ENCODE results near the gene ARHGEF7. TPM values are rescaled to one million over a fixed set of nuclear protein-coding genes. Genes with fewer than 3 reads are reported as not detected.

ARHGEF7 gene
- total and polyA plus RNA-seq, 2 experiments from 2014 or later: 23.6 to 58.9 TPM

DNA sequence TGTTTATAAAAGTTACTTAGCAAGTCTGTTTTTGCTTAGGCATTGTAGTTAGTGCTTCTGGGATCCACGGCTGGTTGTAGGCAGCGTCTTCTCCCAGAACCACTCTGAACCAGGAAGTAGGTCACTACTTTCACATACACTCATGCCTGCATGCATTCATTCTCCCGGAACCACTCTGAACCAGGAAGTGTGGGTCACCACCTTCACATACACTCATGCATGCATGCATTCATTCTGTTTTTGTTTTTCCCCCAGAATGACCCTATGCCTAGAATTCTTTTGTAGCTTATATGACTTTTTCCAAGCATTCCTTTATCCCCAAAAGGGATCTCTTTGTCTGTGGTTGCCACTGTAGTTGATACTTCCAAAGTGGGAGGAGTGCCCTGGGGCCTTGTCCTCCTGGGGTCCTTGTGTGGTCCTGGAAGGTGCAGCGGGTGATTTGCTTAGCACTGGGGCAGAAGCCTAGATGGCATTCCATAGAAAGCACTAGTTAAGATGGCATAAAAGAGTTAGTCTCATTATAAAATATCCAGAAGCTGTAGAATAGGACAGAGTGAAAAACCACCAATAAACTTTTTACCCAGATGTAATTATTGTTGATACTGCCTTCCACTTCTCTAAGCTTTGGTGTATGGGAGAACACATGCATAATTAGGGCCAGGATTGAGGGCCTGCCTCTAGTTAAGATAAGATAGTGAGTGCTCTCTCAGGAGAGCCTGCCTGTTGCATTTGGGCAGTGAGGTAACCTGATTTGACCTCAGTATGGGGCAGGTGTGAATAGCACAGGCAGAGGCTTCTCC is 136.7 kb downstream of the ARHGEF7 start:
- H3F3A ChIP-seq (replicated peaks; ENCODE audit: low read depth): no peaks in the 10 kb centered on the region
- peaks cover 3% of the 10 kb centered on the region for H3K27me3 Mint-ChIP-seq (ENCODE audit: insufficient read depth, low read depth, poor library complexity)
- DNase-seq (ENCODE audit: low spot score): no peak
- no peaks in the 10 kb centered on the region; the same call in 2 of the 3 replicates for H3K9me3 Mint-ChIP-seq
- peaks cover 48% of the 10 kb centered on the region for H3K79me2 ChIP-seq (replicated peaks; ENCODE audit: insufficient read depth)
- H2AFZ ChIP-seq: no peak overlapping the region
- no peaks in the 10 kb centered on the region for H3K4me1 ChIP-seq (ENCODE audit: insufficient read depth)
- peaks cover 6% of the 10 kb centered on the region for H4K20me1 ChIP-seq (replicated peaks; ENCODE audit: insufficient read depth)
- no peaks in the 10 kb centered on the region for H3K9me2 ChIP-seq (ENCODE audit: insufficient read depth)
- TF ChIP-seq CREB1 (CRISPR knock-in tag; IDR thresholded peaks at IDR 0.05; ENCODE audit: low read depth): no peak
- TF ChIP-seq, protein P1, sequence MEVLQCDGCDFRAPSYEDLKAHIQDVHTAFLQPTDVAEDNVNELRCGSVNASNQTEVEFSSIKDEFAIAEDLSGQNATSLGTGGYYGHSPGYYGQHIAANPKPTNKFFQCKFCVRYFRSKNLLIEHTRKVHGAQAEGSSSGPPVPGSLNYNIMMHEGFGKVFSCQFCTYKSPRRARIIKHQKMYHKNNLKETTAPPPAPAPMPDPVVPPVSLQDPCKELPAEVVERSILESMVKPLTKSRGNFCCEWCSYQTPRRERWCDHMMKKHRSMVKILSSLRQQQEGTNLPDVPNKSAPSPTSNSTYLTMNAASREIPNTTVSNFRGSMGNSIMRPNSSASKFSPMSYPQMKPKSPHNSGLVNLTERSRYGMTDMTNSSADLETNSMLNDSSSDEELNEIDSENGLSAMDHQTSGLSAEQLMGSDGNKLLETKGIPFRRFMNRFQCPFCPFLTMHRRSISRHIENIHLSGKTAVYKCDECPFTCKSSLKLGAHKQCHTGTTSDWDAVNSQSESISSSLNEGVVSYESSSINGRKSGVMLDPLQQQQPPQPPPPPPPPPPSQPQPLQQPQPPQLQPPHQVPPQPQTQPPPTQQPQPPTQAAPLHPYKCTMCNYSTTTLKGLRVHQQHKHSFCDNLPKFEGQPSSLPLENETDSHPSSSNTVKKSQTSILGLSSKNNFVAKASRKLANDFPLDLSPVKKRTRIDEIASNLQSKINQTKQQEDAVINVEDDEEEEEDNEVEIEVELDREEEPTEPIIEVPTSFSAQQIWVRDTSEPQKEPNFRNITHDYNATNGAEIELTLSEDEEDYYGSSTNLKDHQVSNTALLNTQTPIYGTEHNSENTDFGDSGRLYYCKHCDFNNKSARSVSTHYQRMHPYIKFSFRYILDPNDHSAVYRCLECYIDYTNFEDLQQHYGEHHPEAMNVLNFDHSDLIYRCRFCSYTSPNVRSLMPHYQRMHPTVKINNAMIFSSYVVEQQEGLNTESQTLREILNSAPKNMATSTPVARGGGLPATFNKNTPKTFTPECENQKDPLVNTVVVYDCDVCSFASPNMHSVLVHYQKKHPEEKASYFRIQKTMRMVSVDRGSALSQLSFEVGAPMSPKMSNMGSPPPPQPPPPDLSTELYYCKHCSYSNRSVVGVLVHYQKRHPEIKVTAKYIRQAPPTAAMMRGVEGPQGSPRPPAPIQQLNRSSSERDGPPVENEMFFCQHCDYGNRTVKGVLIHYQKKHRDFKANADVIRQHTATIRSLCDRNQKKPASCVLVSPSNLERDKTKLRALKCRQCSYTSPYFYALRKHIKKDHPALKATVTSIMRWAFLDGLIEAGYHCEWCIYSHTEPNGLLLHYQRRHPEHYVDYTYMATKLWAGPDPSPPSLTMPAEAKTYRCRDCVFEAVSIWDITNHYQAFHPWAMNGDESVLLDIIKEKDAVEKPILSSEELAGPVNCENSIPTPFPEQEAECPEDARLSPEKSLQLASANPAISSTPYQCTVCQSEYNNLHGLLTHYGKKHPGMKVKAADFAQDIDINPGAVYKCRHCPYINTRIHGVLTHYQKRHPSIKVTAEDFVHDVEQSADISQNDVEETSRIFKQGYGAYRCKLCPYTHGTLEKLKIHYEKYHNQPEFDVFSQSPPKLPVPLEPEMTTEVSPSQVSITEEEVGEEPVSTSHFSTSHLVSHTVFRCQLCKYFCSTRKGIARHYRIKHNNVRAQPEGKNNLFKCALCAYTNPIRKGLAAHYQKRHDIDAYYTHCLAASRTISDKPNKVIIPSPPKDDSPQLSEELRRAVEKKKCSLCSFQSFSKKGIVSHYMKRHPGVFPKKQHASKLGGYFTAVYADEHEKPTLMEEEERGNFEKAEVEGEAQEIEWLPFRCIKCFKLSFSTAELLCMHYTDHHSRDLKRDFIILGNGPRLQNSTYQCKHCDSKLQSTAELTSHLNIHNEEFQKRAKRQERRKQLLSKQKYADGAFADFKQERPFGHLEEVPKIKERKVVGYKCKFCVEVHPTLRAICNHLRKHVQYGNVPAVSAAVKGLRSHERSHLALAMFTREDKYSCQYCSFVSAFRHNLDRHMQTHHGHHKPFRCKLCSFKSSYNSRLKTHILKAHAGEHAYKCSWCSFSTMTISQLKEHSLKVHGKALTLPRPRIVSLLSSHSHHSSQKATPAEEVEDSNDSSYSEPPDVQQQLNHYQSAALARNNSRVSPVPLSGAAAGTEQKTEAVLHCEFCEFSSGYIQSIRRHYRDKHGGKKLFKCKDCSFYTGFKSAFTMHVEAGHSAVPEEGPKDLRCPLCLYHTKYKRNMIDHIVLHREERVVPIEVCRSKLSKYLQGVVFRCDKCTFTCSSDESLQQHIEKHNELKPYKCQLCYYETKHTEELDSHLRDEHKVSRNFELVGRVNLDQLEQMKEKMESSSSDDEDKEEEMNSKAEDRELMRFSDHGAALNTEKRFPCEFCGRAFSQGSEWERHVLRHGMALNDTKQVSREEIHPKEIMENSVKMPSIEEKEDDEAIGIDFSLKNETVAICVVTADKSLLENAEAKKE (CRISPR knock-in tag; IDR thresholded peaks at IDR 0.05): no peak
- no peak for TF ChIP-seq ZNF331 (CRISPR knock-in tag; IDR thresholded peaks at IDR 0.05; ENCODE audit: low read depth)
- no peak for TF ChIP-seq ZNF114 (CRISPR knock-in tag; IDR thresholded peaks at IDR 0.05)
- no peak for TF ChIP-seq POLR2AphosphoS5 (IDR thresholded peaks at IDR 0.05; ENCODE audit: low read depth)
- TF ChIP-seq, protein P2, sequence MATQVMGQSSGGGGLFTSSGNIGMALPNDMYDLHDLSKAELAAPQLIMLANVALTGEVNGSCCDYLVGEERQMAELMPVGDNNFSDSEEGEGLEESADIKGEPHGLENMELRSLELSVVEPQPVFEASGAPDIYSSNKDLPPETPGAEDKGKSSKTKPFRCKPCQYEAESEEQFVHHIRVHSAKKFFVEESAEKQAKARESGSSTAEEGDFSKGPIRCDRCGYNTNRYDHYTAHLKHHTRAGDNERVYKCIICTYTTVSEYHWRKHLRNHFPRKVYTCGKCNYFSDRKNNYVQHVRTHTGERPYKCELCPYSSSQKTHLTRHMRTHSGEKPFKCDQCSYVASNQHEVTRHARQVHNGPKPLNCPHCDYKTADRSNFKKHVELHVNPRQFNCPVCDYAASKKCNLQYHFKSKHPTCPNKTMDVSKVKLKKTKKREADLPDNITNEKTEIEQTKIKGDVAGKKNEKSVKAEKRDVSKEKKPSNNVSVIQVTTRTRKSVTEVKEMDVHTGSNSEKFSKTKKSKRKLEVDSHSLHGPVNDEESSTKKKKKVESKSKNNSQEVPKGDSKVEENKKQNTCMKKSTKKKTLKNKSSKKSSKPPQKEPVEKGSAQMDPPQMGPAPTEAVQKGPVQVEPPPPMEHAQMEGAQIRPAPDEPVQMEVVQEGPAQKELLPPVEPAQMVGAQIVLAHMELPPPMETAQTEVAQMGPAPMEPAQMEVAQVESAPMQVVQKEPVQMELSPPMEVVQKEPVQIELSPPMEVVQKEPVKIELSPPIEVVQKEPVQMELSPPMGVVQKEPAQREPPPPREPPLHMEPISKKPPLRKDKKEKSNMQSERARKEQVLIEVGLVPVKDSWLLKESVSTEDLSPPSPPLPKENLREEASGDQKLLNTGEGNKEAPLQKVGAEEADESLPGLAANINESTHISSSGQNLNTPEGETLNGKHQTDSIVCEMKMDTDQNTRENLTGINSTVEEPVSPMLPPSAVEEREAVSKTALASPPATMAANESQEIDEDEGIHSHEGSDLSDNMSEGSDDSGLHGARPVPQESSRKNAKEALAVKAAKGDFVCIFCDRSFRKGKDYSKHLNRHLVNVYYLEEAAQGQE (IDR thresholded peaks at IDR 0.05; ENCODE audit: unreplicated experiment): no peak
- TF ChIP-seq EZH2phosphoT487 (IDR thresholded peaks at IDR 0.05; ENCODE audit: unreplicated experiment): no peak
- TF ChIP-seq, protein P3, sequence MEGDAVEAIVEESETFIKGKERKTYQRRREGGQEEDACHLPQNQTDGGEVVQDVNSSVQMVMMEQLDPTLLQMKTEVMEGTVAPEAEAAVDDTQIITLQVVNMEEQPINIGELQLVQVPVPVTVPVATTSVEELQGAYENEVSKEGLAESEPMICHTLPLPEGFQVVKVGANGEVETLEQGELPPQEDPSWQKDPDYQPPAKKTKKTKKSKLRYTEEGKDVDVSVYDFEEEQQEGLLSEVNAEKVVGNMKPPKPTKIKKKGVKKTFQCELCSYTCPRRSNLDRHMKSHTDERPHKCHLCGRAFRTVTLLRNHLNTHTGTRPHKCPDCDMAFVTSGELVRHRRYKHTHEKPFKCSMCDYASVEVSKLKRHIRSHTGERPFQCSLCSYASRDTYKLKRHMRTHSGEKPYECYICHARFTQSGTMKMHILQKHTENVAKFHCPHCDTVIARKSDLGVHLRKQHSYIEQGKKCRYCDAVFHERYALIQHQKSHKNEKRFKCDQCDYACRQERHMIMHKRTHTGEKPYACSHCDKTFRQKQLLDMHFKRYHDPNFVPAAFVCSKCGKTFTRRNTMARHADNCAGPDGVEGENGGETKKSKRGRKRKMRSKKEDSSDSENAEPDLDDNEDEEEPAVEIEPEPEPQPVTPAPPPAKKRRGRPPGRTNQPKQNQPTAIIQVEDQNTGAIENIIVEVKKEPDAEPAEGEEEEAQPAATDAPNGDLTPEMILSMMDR (conservative IDR thresholded peaks at IDR 0.05; ENCODE audit: low read depth in 2 of 2): no peak
- TF ChIP-seq, protein P4, sequence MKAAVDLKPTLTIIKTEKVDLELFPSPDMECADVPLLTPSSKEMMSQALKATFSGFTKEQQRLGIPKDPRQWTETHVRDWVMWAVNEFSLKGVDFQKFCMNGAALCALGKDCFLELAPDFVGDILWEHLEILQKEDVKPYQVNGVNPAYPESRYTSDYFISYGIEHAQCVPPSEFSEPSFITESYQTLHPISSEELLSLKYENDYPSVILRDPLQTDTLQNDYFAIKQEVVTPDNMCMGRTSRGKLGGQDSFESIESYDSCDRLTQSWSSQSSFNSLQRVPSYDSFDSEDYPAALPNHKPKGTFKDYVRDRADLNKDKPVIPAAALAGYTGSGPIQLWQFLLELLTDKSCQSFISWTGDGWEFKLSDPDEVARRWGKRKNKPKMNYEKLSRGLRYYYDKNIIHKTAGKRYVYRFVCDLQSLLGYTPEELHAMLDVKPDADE (IDR thresholded peaks at IDR 0.05): no peak
- TF ChIP-seq NANOG (IDR thresholded peaks at IDR 0.05; ENCODE audit: borderline replicate concordance): no peak
- no peak for TF ChIP-seq STAT1 (IDR thresholded peaks at IDR 0.05; ENCODE audit: unreplicated experiment)
- no peak for TF ChIP-seq JUNB (IDR thresholded peaks at IDR 0.05; ENCODE audit: unreplicated experiment)
- H3K27ac ChIP-seq (ENCODE audit: low read depth): no peak overlapping the region
- peaks cover 36% of the 10 kb centered on the region for H3K36me3 Mint-ChIP-seq (ENCODE audit: low read depth)
- peak overlapping the region; percentile 30 for H3K27ac Mint-ChIP-seq
- no peak; the same call in 1 of the 3 replicates for ATAC-seq
- no peak overlapping the region for H3K4me3 ChIP-seq
- no peak overlapping the region for H3K4me3 Mint-ChIP-seq
- no peak overlapping the region for H3K4me2 ChIP-seq
- H3K36me3 ChIP-seq (ENCODE audit: insufficient read depth): 0 out of 2 replicates have a peak, but pooled peaks cover 7% of the 10 kb centered on the region
- no peaks in the 10 kb centered on the region; the same call in 2 of the 3 replicates for H3K4me1 Mint-ChIP-seq
- no peaks in the 10 kb centered on the region for H3K27me3 ChIP-seq (ENCODE audit: insufficient read depth)

All from GM23338 (cell line).